Large intestine (tissue), 3 donors: Measurements from ENCODE around the gene FER. TPM values are rescaled to one million over a fixed set of nuclear protein-coding genes. Genes with fewer than 3 reads are reported as not detected.
"Not testable (repeated sequence)": the region's sequence is repeated elsewhere in the genome, so short reads cannot be mapped to it uniquely, and the experiment has no call there.

ENCODE experiments used
- DNase-seq, 2 donors: peaks; one replicate each; pipeline versions ENCODE4 v3.0.0 to v3.0.0-alpha.2; 2013
- H3K27ac ChIP-seq: one replicate; pipeline ENCODE4 v1.5.1; 2013; ENCODE audit warnings: low read length
- H3K27me3 ChIP-seq: 2 replicates; pipeline ENCODE4 v1.6.1; 2013; ENCODE audit warnings: low read length; ENCODE audit not compliant: control insufficient read depth, insufficient read depth
- H3K36me3 ChIP-seq: 2 replicates; pipeline ENCODE4 v1.6.1; 2013; ENCODE audit warnings: low read length; ENCODE audit not compliant: control insufficient read depth, insufficient read depth
- H3K4me1 ChIP-seq: one replicate; pipeline ENCODE4 v1.6.1; 2013; ENCODE audit warnings: low read length; ENCODE audit not compliant: control insufficient read depth, insufficient read depth
- H3K4me3 ChIP-seq: one replicate; pipeline ENCODE4 v1.5.1; 2013; ENCODE audit warnings: low read length
- H3K9me3 ChIP-seq: one replicate; pipeline ENCODE4 v1.6.1; 2013; ENCODE audit warnings: mild to moderate bottlenecking, low read depth, low read length, moderate library complexity; ENCODE audit not compliant: control insufficient read depth
- WGBS: methylation state at CpG from one replicate; pipeline ENCODE4 v1.1.5; 2013; ENCODE audit warnings: low lambda C conversion rate; ENCODE audit not compliant: insufficient coverage; 5-methylcytosine and 5-hydroxymethylcytosine counted together
- polyA plus RNA-seq: library from polyadenylated mRNA; unstranded; fragments of 120-200 nt; gene quantifications from one replicate; pipeline ENCODE4 v1.2.1, GENCODE V29; 2013

Gene FER
- polyA plus RNA-seq, 1 donor = 7.2 TPM

- Histone ChIP-seq H3K36me3 (no peaks in the 10 kb centered on the region), H3K4me1 (no peaks in the 10 kb centered on the region), H3K4me3 (no peak overlapping the region), H3K9me3 (no peaks in the 10 kb centered on the region), H3K27me3 (no peaks in the 10 kb centered on the region), H3K27ac (no peak overlapping the region)
- WGBS = 100% methylated on average over 3 of the region's 7 CpGs
- no peak for DNase-seq
These were observed 74.7 kb downstream of the FER start for GRCh38 chr5:108822211-108822947.

GRCh38 chr5:108827131-108827530, 79.4 kb downstream of the FER start:
- Histone ChIP-seq H3K9me3 (no peaks in the 10 kb centered on the region), H3K27ac (no peak overlapping the region)
- 60% methylated on average over 1 of the region's 1 CpG for WGBS

DNA sequence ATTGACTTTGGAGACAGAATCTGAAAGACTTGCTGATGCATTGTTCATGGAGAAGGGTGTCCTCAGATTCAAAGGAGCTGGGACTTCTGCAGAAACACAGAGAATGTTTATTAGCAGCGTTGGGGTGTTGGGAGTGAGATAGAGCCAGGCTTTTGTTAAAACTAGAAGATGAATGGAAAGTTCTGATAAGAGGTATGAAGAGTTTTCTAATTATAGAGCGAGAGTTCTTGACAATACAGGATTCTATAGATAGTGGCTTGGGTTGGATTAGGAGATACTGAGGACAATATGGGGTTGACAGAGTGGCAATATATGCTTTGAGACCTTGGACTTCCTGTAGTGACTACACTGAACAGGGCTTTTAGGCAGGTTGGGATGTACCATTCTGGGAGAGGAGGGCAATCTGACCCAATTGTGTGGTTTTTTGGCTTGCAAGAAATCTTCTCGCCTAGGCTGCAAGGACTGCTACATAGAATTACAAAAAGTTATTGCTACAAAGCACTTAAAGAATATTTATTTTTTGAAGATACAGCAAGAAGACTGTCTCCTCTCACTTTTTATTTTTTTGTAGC, 83.1 kb downstream of the FER start:
- Histone ChIP-seq H3K27me3 (no peaks in the 10 kb centered on the region), H3K4me1 (no peaks in the 10 kb centered on the region), H3K9me3 (no peaks in the 10 kb centered on the region), H3K4me3 (no peak overlapping the region), H3K36me3 (no peaks in the 10 kb centered on the region), H3K27ac (no peak overlapping the region)
- no peak for DNase-seq
- WGBS = 79% methylated on average over 2 of the region's 3 CpGs

More at GRCh38 chr5:108827131-108827530, 79.4 kb downstream of the FER start:
- Histone ChIP-seq H3K36me3 (no peaks in the 10 kb centered on the region), H3K27me3 (no peaks in the 10 kb centered on the region), H3K4me3 (no peak overlapping the region), H3K4me1 (no peaks in the 10 kb centered on the region)
- DNase-seq = no peak

- no peak overlapping the region for H3K4me3 ChIP-seq
- no peak for DNase-seq
- H3K4me1 ChIP-seq = no peaks in the 10 kb centered on the region
- no peaks in the 10 kb centered on the region for H3K27me3 ChIP-seq
- H3K9me3 ChIP-seq = no peaks in the 10 kb centered on the region
- no peaks in the 10 kb centered on the region for H3K36me3 ChIP-seq
- H3K27ac ChIP-seq = no peak overlapping the region
- 88% methylated on average over 2 of the region's 2 CpGs for WGBS
These were observed 88.8 kb downstream of the FER start for GRCh38 chr5:108836492-108836891.

DNA sequence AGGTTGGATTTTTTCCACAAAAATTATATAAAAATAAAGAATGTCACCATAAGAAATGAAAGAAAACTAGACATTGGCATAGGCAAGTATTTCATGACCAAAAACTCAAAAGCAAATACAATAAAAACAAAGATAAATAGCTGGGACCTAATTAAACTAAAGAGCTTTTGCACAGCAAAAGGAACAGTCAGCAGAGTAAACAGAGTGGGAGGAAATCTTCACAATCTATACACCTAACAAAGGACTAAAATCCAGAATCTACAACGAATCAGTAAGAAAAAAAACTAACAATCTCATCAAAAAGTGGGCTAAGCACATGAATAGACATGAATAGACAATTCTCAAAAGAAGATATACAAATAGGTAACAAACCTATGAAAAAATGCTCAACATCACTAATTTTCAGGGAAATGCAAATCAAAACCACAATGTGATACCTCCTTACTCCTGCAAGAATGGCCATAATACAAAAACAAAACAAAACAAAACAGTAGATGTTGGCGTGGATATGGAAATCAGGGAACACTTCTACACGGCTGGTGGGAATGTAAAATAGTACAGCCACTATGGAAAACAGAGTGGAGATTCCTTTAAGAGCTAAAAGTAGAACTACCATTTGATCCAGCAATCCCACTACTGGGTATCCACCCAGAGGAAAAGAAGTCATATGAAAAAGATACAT, 94.7 kb downstream of the FER start:
- H3K4me3 ChIP-seq, H3K27ac ChIP-seq, H3K36me3 ChIP-seq, H3K9me3 ChIP-seq, H3K4me1 ChIP-seq, H3K27me3 ChIP-seq, DNase-seq: not testable (repeated sequence)
- no CpG with 5 or more reads among the region's 3 CpGs for WGBS

GRCh38 chr5:108851129-108851528, 103.4 kb downstream of the FER start:
- no CpG with 5 or more reads among the region's 4 CpGs for WGBS
- not testable (repeated sequence) for H3K27ac ChIP-seq, H3K27me3 ChIP-seq, DNase-seq, H3K4me3 ChIP-seq, H3K9me3 ChIP-seq, H3K4me1 ChIP-seq, H3K36me3 ChIP-seq

DNA sequence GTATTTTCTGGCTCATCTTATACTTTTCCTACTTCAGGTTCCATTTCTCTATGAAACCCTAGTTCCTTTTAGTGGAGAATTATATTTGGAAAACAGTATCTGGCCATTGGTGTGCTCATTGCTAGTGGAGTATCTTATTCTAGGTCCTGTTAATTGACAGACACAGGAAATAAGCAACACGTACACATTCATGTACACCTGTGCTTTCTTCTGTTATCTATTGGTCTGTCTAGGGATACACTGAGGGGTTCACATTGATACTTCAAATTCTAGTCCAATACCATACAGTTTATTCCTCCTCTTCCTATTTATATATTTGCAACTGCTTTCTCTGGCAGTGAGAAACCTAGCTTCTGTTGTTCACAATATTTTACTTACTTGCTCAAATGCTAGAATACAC, 110.2 kb downstream of the FER start:
- Histone ChIP-seq H3K4me3 (no peak overlapping the region), H3K36me3 (no peaks in the 10 kb centered on the region), H3K4me1 (no peaks in the 10 kb centered on the region), H3K9me3 (no peaks in the 10 kb centered on the region), H3K27ac (no peak overlapping the region), H3K27me3 (no peaks in the 10 kb centered on the region)
- no CpG with 5 or more reads among the region's 1 CpG for WGBS
- no peak for DNase-seq

- no peaks in the 10 kb centered on the region for H3K27me3 ChIP-seq
- 69% methylated on average over 2 of the region's 2 CpGs for WGBS
- no peaks in the 10 kb centered on the region for H3K4me1 ChIP-seq
- no peaks in the 10 kb centered on the region for H3K36me3 ChIP-seq
- no peak for DNase-seq
- H3K27ac ChIP-seq = no peak overlapping the region
- H3K9me3 ChIP-seq = no peaks in the 10 kb centered on the region
- no peak overlapping the region for H3K4me3 ChIP-seq
These were observed 111.3 kb downstream of the FER start for GRCh38 chr5:108858959-108859358.

DNA sequence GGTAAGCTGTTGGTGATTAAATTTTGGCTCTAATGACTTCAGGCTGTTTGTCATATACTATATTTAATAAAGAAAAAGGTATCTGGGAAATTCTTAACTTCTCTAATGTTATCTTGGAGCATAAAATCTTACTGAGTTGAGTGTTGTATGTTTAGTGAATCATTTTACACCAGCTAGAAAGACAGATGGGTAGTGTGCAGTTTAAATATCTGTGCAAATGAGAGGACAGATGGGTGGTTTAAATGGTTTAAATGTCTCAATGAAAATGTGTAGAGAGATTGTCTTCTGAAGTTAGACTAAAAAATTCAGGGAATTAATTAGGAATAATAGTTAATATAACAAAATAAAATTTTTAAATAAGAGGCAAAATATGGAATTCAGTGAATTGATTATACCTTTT, 114.5 kb downstream of the FER start:
- no peak overlapping the region for H3K4me3 ChIP-seq
- no peaks in the 10 kb centered on the region for H3K4me1 ChIP-seq
- no peak overlapping the region for H3K27ac ChIP-seq
- no peaks in the 10 kb centered on the region for H3K36me3 ChIP-seq
- no peak for DNase-seq
- H3K27me3 ChIP-seq = no peaks in the 10 kb centered on the region
- no peaks in the 10 kb centered on the region for H3K9me3 ChIP-seq

DNA sequence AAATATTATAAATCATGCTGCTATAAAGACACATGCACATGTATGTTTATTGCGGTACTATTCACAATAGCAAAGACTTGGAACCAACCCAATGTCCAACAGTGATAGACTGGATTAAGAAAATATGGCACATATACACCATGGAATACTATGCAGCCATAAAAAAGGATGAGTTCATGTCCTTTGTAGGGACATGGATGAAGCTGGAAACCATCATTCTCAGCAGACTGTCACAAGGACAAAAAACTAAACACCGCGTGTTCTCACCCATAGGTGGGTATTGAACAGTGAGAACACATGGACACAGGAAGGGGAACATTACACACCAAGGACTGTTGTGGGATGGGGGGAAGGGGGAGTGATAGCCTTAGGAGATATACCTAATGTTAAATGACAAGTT, 118.4 kb downstream of the FER start:
- H3K27ac ChIP-seq, H3K4me1 ChIP-seq, DNase-seq, H3K27me3 ChIP-seq, H3K36me3 ChIP-seq, H3K4me3 ChIP-seq, H3K9me3 ChIP-seq: not testable (repeated sequence)
- no CpG with 5 or more reads among the region's 3 CpGs for WGBS
